Neuronal stem cell (in vitro differentiated cells): Measurements from ENCODE around the gene RHOG.

Experiments
- DNase-seq: peaks from one replicate; pipeline ENCODE4 v3.0.0-alpha.2; 2013; ENCODE audit warnings: low spot score
- H2AFZ ChIP-seq: one replicate; pipeline ENCODE4 v1.6.1; 2013; ENCODE audit warnings: mild to moderate bottlenecking, low read length, inconsistent platforms
- H2AK5ac ChIP-seq: 2 replicates; pipeline ENCODE4 v1.6.1; 2013; ENCODE audit warnings: low read depth, mild to moderate bottlenecking, inconsistent platforms, low read length, moderate library complexity, mixed read lengths
- H2BK120ac ChIP-seq: 2 replicates; pipeline ENCODE4 v1.6.1; 2013; ENCODE audit warnings: low read depth, mild to moderate bottlenecking, inconsistent platforms, low read length, moderate library complexity, mixed read lengths
- H2BK12ac ChIP-seq: one replicate; pipeline ENCODE4 v1.6.1; 2013; ENCODE audit warnings: low read length, inconsistent platforms
- H2BK15ac ChIP-seq: 2 replicates; pipeline ENCODE4 v1.6.1; 2013; ENCODE audit warnings: mild to moderate bottlenecking, low read length, inconsistent platforms, mixed read lengths
- H2BK5ac ChIP-seq: one replicate; pipeline ENCODE4 v1.6.1; 2013; ENCODE audit warnings: inconsistent platforms, mild to moderate bottlenecking, low read length, moderate library complexity
- H3K14ac ChIP-seq: one replicate; pipeline ENCODE4 v1.6.1; 2013; ENCODE audit warnings: low read length, inconsistent platforms
- H3K18ac ChIP-seq: 2 replicates; pipeline ENCODE4 v1.6.1; 2013; ENCODE audit warnings: low read length, inconsistent platforms
- H3K23ac ChIP-seq: 2 replicates; pipeline ENCODE4 v1.6.1; 2013; ENCODE audit warnings: low read depth, mild to moderate bottlenecking, mixed read lengths, low read length, inconsistent platforms; ENCODE audit not compliant: poor library complexity
- H3K27ac ChIP-seq: replicated peaks from 3 replicates; pipeline ENCODE4 v1.5.1; 2013; ENCODE audit warnings: low read length, inconsistent platforms
- H3K27me3 ChIP-seq, 3 experiments: 2 replicates each; pipeline ENCODE4 v1.6.1; 2013; ENCODE audit warnings: low read length in 3 of 3, mild to moderate bottlenecking in 2 of 3, inconsistent platforms in 1 of 3, low read depth in 1 of 3, mixed read lengths in 1 of 3, moderate library complexity in 1 of 3; ENCODE audit not compliant: control insufficient read depth in 3 of 3, insufficient read depth in 3 of 3
- H3K36me3 ChIP-seq, 2 donors: replicated peaks in 1 of 2; 2 replicates each; pipeline ENCODE4 v1.6.1; 2013; ENCODE audit warnings: low read length in 2 of 2; ENCODE audit not compliant: control insufficient read depth in 2 of 2, insufficient read depth in 2 of 2
- H3K4ac ChIP-seq: 2 replicates; pipeline ENCODE4 v1.6.1; 2013; ENCODE audit warnings: inconsistent platforms, mild to moderate bottlenecking, low read length, moderate library complexity
- H3K4me1 ChIP-seq, 2 donors: 1 replicate in 1 of 2; 2 replicates in 1 of 2; pipeline ENCODE4 v1.6.1; 2013; ENCODE audit warnings: low read length in 2 of 2, low read depth in 1 of 2; ENCODE audit not compliant: control insufficient read depth in 2 of 2, insufficient read depth in 1 of 2
- H3K4me2 ChIP-seq: one replicate; pipeline ENCODE4 v1.6.1; 2013; ENCODE audit warnings: mild to moderate bottlenecking, low read length, inconsistent platforms; ENCODE audit not compliant: insufficient read depth, poor library complexity, severe bottlenecking
- H3K4me3 ChIP-seq, 2 donors: 2 replicates each; pipeline ENCODE4 v1.5.1; 2013; ENCODE audit warnings: low read length in 2 of 2, mild to moderate bottlenecking in 2 of 2, inconsistent platforms in 1 of 2, moderate library complexity in 1 of 2
- H3K79me1 ChIP-seq: one replicate; pipeline ENCODE4 v1.6.1; 2013; ENCODE audit warnings: low read depth, mild to moderate bottlenecking, inconsistent platforms, low read length, moderate library complexity
- H3K9ac ChIP-seq: one replicate; pipeline ENCODE4 v1.6.1; 2013; ENCODE audit warnings: mild to moderate bottlenecking, low read depth, low read length, inconsistent platforms; ENCODE audit not compliant: poor library complexity
- H3K9me3 ChIP-seq, 2 donors: replicated peaks in 1 of 2; 2 replicates each; pipeline versions ENCODE3 to v1.6.1; 2013; ENCODE audit warnings: low read length in 2 of 2, mild to moderate bottlenecking in 2 of 2, inconsistent platforms in 1 of 2, low read depth in 1 of 2, mixed read lengths in 1 of 2, moderate library complexity in 1 of 2; ENCODE audit not compliant: control insufficient read depth in 2 of 2, insufficient read depth in 1 of 2
- H4K8ac ChIP-seq: one replicate; pipeline ENCODE4 v1.6.1; 2013; ENCODE audit warnings: low read depth, mild to moderate bottlenecking, inconsistent platforms, low read length, moderate library complexity
- H4K91ac ChIP-seq: one replicate; pipeline ENCODE4 v1.6.1; 2013; ENCODE audit warnings: low read length, low read depth, mild to moderate bottlenecking, inconsistent platforms; ENCODE audit not compliant: poor library complexity
- WGBS, 2 donors: extraction: QIAGEN DNeasy Blood & Tissue Kit; methylation state at CpG; one replicate each; pipeline ENCODE4 v1.1.7; 2013; ENCODE audit warnings: missing lambda C conversion rate in 2 of 2, mixed read lengths in 1 of 2; ENCODE audit not compliant: insufficient read length in 2 of 2, insufficient replicate concordance in 1 of 2; ENCODE audit errors: extremely low coverage in 2 of 2; 5-methylcytosine and 5-hydroxymethylcytosine counted together

RHOG gene

DNA sequence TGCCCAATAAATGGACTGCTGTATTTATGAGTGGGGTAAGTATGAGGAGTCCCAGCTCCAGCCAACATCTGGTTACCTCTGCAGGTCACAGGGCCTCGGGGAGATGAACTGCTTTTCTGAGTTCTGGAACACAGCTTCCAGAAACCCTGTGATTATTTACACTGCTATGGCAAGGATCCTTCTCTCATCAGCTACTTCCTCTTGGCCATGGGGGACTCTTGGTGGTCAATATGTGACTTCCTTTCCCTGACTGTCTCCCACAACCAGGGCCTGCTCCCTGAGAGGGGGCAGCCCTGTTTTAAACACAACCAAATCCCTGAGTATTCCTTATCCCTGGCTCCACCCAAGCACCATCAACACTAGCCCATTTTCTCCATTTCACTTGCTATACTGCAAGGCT is 10.0 kb downstream of the RHOG start:
- H3K4me1 ChIP-seq: peaks cover 0 to 8% of the 10 kb centered on the region in 2 donors
- peaks cover 16 to 86% of the 10 kb centered on the region in 2 donors for H3K36me3 ChIP-seq
- no peak overlapping the region for H3K14ac ChIP-seq
- H2AK5ac ChIP-seq: no peak overlapping the region
- no peak overlapping the region for H2BK120ac ChIP-seq
- no peak overlapping the region for H3K23ac ChIP-seq
- H3K27ac ChIP-seq: no peak overlapping the region
- no peak overlapping the region for H4K91ac ChIP-seq
- no peaks in the 10 kb centered on the region for H3K9me3 ChIP-seq
- H3K9ac ChIP-seq: no peak overlapping the region
- no peaks in the 10 kb centered on the region for H3K27me3 ChIP-seq
- WGBS, 2 donors: no CpG with 5 or more reads among the region's 1 CpG
- no peak overlapping the region for H3K4me2 ChIP-seq
- no peak overlapping the region for H4K8ac ChIP-seq
- no peak overlapping the region for H2BK15ac ChIP-seq
- H2BK12ac ChIP-seq: no peak overlapping the region
- DNase-seq: no peak
- H3K4me3 ChIP-seq: no peak overlapping the region
- H3K4ac ChIP-seq: no peak overlapping the region
- H2BK5ac ChIP-seq: no peak overlapping the region
- peaks cover 5% of the 10 kb centered on the region for H3K79me1 ChIP-seq
- no peak overlapping the region for H2AFZ ChIP-seq
- no peak overlapping the region for H3K18ac ChIP-seq

DNA sequence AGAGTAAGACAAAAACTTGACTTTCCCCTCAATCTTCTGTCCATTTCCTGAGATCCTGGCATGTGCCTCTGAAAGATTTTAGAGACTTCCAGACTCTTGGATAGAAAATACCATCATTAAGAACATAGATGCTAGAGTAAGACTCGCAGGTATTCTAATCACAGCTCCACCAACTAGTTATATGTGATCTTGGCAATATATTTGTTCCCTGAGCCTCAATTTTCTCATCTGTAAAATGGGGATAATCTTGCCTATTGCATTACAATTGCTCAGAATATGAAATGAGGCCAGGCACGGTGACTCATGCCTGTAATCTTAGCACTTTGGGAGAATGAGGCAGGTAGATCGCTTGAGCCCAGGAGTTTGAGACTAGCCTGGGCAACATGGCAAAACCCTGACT is 10.7 kb downstream of the RHOG start:
- no peak overlapping the region for H2BK15ac ChIP-seq
- no peak overlapping the region for H3K14ac ChIP-seq
- peaks cover 16 to 86% of the 10 kb centered on the region in 2 donors for H3K36me3 ChIP-seq
- H3K4me2 ChIP-seq: no peak overlapping the region
- peaks cover 2% of the 10 kb centered on the region for H3K79me1 ChIP-seq
- no peak overlapping the region for H2BK12ac ChIP-seq
- H2AFZ ChIP-seq: no peak overlapping the region
- H3K4ac ChIP-seq: no peak overlapping the region
- peaks cover 0 to 9% of the 10 kb centered on the region in 2 donors for H3K4me1 ChIP-seq
- H3K9ac ChIP-seq: no peak overlapping the region
- H2BK120ac ChIP-seq: no peak overlapping the region
- no peak overlapping the region for H3K27ac ChIP-seq
- no peak overlapping the region for H3K23ac ChIP-seq
- DNase-seq: no peak
- no peak overlapping the region for H4K8ac ChIP-seq
- no CpG with 5 or more reads among the region's 3 CpGs for WGBS, 2 donors
- H2AK5ac ChIP-seq: no peak overlapping the region
- no peaks in the 10 kb centered on the region for H3K27me3 ChIP-seq
- no peak overlapping the region for H4K91ac ChIP-seq
- H3K18ac ChIP-seq: no peak overlapping the region
- H3K4me3 ChIP-seq: no peak overlapping the region
- no peak overlapping the region for H2BK5ac ChIP-seq
- H3K9me3 ChIP-seq: no peaks in the 10 kb centered on the region

DNA sequence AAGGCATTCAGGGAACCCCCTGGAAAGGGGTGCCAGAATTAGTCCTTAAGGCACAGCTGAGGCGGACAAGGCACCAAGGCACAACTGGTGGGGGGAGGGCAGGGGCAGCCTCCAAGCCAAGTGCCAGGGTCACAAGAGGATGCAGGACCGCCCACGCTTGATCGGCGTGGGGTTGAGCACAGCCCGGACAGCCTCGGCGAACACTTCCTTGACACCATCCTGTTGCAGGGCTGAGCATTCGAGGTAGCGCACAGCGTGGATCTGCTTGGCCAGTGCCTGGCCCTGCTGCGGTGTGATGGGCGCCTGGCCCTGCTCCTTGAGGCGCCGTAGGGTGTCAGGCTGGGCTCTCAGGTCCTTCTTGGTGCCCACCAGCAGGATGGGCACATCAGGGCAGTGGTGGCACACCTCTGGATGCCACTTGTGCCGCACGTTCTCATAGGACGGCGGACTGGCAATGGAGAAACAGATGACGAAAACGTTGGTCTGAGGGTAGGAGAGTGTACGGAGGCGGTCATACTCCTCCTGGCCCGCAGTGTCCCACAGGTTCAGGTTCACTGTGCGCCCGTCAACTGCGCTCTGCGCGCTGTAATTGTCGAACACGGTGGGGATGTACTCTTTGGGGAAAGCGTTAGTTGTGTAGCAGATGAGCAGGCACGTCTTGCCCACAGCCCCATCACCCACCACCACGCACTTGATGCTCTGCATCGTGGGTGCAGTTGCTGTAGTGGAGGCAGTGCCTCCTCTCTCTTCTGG is 13.1 kb downstream of the RHOG start:
- no peak for DNase-seq
- Histone ChIP-seq H3K14ac (no peak overlapping the region), H2BK12ac (peak overlapping the region; percentile 14), H2BK5ac (no peak overlapping the region), H3K4me1 (peaks cover 0 to 12% of the 10 kb centered on the region in 2 donors), H4K91ac (no peak overlapping the region), H3K27ac (no peak overlapping the region), H3K36me3 (peaks cover 22 to 86% of the 10 kb centered on the region in 2 donors), H3K9me3 (no peaks in the 10 kb centered on the region), H3K79me1 (peaks cover 2% of the 10 kb centered on the region), H2BK15ac (no peak overlapping the region), H3K9ac (peak overlapping the region; percentile 2), H4K8ac (no peak overlapping the region), H2AK5ac (no peak overlapping the region), H2BK120ac (peak overlapping the region; percentile 16), H3K27me3 (no peaks in the 10 kb centered on the region), H2AFZ (no peak overlapping the region), H3K4ac (no peak overlapping the region), H3K4me2 (no peak overlapping the region), H3K18ac (no peak overlapping the region), H3K4me3 (no peak overlapping the region), H3K23ac (peak overlapping the region; percentile 16)
- WGBS, 2 donors: no CpG with 5 or more reads among the region's 35 CpGs

DNA sequence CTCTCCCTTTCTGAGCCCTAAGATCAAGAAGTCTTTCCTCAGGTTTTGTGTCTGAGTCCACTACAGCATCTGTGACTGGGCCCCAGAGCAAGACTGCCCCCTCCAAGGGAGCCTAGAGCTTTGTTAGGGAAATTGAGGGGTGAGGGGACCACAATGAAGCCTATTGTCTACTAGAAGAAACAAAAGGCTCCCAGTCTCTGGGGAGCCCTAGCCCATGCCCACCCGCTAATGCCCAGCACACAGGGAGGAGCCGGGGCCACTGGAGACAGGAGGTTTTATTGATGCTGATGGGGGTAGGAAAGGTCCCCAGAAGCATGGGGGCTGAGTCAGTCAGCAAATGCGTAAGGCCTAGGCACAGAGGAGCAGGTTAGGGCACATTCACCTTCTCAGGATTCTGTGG is 14.0 kb downstream of the RHOG start:
- Histone ChIP-seq H3K9ac (no peak overlapping the region), H4K91ac (no peak overlapping the region), H3K79me1 (peaks cover 2% of the 10 kb centered on the region), H2AK5ac (no peak overlapping the region), H2BK15ac (no peak overlapping the region), H3K27me3 (no peaks in the 10 kb centered on the region), H3K4me1 (peaks cover 0 to 11% of the 10 kb centered on the region in 2 donors), H4K8ac (no peak overlapping the region), H3K23ac (no peak overlapping the region), H3K9me3 (no peaks in the 10 kb centered on the region), H2BK12ac (no peak overlapping the region), H3K4me3 (no peak overlapping the region), H3K36me3 (peaks cover 22 to 80% of the 10 kb centered on the region in 2 donors), H2AFZ (no peak overlapping the region), H2BK5ac (no peak overlapping the region), H3K4ac (no peak overlapping the region), H2BK120ac (no peak overlapping the region), H3K27ac (no peak overlapping the region), H3K4me2 (no peak overlapping the region), H3K18ac (no peak overlapping the region), H3K14ac (no peak overlapping the region)
- DNase-seq: no peak
- no CpG with 5 or more reads among the region's 3 CpGs for WGBS, 2 donors
